Chondrocyte (in vitro differentiated cells): ENCODE measurements around the gene RASAL1. TPM values are rescaled to one million over a fixed set of nuclear protein-coding genes. Genes with fewer than 3 reads are reported as not detected.

Experiments used
- DNase-seq: peaks from one replicate; pipeline ENCODE4 v3.0.0; 2021; ENCODE audit warnings: mixed read lengths, low spot score
- H3K27ac Mint-ChIP-seq: one replicate; pipeline ENCODE4 v1.8.0; 2021; ENCODE audit warnings: mild to moderate bottlenecking, moderate library complexity, mixed read lengths; ENCODE audit not compliant: unreplicated experiment
- H3K27me3 Mint-ChIP-seq: 2 replicates; pipeline ENCODE4 v1.8.0; 2021; ENCODE audit warnings: low read depth, mixed read lengths
- H3K36me3 Mint-ChIP-seq: 2 replicates; pipeline ENCODE4 v1.8.0; 2021; ENCODE audit warnings: low read depth, mixed read lengths
- H3K4me1 Mint-ChIP-seq: 2 replicates; pipeline ENCODE4 v1.8.0; 2021; ENCODE audit warnings: low read depth, mild to moderate bottlenecking, mixed read lengths
- H3K4me3 Mint-ChIP-seq: one replicate; pipeline ENCODE4 v1.8.0; 2021; ENCODE audit warnings: mild to moderate bottlenecking, moderate library complexity, mixed read lengths; ENCODE audit not compliant: unreplicated experiment
- H3K9me3 Mint-ChIP-seq: 2 replicates; pipeline ENCODE4 v1.8.0; 2021; ENCODE audit warnings: low read depth, mixed read lengths
- total RNA-seq: library from RNA; stranded (reverse); gene quantifications from 3 replicates; pipeline ENCODE4 v1.2.1, GENCODE V29; 2021
- TF ChIP-seq, protein P1 (sequence below): fragments of 200-600 bp; sonication (generic); IDR thresholded peaks from 2 replicates; pipeline ENCODE4 v1.5.0; 2021; ENCODE audit warnings: antibody characterized with exemption, mild to moderate bottlenecking, moderate library complexity

Gene RASAL1
- total RNA-seq, 1 donor from 2014 or later: not detected

DNA sequence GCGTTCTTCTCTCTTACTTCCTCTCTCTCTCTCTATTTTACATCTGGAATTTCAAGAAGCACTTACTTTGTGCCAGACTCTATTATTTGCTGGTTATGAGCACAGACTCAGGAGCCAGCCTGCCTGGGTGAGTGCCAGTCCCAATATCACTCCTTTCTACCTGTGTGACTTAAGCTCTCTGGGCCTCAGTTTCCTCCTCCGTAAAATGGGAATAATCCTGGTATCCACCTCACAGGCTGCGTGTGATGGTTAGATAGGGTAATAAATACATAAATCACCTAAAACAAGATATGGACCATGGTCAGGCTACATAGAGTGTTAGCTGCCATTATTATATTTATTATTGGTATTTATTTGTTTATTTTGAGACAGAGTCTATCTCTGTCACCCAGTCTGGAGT is 24.3 kb downstream of the RASAL1 start:
- Mint-ChIP-seq H3K27ac (no peak overlapping the region), H3K9me3 (no peaks in the 10 kb centered on the region), H3K4me1 (no peaks in the 10 kb centered on the region), H3K36me3 (no peaks in the 10 kb centered on the region), H3K27me3 (peaks cover 42% of the 10 kb centered on the region), H3K4me3 (no peak overlapping the region)
- DNase-seq: no peak
- TF ChIP-seq, protein P1, sequence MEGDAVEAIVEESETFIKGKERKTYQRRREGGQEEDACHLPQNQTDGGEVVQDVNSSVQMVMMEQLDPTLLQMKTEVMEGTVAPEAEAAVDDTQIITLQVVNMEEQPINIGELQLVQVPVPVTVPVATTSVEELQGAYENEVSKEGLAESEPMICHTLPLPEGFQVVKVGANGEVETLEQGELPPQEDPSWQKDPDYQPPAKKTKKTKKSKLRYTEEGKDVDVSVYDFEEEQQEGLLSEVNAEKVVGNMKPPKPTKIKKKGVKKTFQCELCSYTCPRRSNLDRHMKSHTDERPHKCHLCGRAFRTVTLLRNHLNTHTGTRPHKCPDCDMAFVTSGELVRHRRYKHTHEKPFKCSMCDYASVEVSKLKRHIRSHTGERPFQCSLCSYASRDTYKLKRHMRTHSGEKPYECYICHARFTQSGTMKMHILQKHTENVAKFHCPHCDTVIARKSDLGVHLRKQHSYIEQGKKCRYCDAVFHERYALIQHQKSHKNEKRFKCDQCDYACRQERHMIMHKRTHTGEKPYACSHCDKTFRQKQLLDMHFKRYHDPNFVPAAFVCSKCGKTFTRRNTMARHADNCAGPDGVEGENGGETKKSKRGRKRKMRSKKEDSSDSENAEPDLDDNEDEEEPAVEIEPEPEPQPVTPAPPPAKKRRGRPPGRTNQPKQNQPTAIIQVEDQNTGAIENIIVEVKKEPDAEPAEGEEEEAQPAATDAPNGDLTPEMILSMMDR: no peak

DNA sequence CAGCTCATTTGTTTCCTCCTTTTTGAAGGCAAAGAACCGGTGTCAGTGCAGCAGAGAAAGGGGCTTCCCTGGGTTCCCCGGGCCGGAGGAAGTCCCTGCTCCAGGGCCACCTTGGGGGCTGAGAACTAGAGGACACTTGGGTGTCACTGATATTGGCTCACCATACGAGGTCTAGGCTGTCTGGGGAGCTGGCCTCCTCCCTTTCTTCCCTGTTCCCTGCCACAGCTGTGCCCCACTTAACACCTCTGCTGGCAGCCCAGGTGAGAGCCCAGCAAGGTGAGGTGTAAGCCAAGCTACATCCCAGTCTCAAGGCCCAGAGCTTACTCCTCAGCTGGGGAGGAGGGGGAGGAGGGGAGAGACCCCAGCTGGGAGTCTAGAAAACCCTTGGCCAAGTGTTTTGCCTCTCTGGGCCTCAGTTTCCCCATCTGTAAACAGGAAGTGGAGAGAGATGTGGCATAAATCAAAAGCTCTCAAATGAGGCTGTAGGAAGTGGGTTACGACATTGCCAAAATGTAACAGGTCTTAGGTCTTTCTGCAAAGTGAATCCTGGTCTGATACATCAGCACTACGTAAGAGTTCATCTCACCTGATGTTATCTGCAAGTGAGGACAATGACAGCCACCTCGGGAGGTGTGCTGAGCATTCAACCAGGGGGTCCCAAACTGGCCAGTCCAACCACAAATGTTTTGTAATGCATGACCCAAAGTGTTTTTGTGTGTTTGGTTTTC is 25.5 kb downstream of the RASAL1 start:
- Mint-ChIP-seq H3K4me3 (no peak overlapping the region), H3K36me3 (no peaks in the 10 kb centered on the region), H3K27ac (no peak overlapping the region), H3K27me3 (peaks cover 47% of the 10 kb centered on the region), H3K9me3 (no peaks in the 10 kb centered on the region), H3K4me1 (no peaks in the 10 kb centered on the region)
- TF ChIP-seq, protein P1: no peak
- no peak for DNase-seq

DNA sequence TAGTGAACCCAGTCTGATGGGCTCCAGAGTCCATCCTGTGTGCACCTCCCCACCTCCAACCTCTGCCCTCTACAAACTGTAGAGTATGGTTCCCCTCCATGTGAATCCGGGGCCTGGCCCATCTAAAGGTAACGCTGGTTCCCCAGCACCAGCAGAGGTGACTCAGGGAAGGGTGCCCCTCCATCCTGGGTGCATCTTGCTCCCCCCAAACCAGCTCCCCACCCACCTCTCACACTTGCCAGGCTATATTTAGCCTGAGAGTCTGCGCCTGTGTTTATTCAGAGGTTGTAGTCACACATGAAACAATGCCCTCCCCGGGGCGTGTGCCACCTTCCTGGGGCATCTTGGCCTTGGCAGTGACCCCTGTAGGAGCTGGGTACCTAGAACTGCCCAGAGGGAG is 26.2 kb downstream of the RASAL1 start:
- no peak for DNase-seq
- Mint-ChIP-seq H3K27me3 (peaks cover 47% of the 10 kb centered on the region), H3K36me3 (no peaks in the 10 kb centered on the region), H3K27ac (no peak overlapping the region), H3K4me3 (no peak overlapping the region), H3K4me1 (no peaks in the 10 kb centered on the region), H3K9me3 (no peaks in the 10 kb centered on the region)
- TF ChIP-seq, protein P1: no peak

DNA sequence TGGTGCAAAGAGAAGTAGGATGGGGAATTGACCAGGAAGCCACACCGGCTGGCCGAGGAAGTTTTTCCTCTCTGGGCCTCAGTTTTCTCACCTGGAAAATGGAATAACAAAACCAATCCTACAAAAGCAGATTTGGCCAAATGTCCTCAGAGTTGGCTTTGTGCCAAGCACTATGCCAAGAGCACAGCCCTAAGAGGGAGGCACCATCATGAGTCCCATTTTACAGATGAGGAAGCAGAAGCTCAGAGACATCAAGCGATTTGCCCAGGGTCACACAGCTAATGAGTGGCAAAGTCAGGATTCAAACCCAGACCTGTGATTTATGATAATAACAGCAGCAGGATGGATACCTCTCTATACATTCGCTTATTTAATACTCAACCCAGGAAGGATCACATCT is 27.3 kb downstream of the RASAL1 start:
- Mint-ChIP-seq H3K27me3 (peaks cover 50% of the 10 kb centered on the region), H3K27ac (no peak overlapping the region), H3K9me3 (no peaks in the 10 kb centered on the region), H3K4me1 (no peaks in the 10 kb centered on the region), H3K36me3 (no peaks in the 10 kb centered on the region), H3K4me3 (no peak overlapping the region)
- TF ChIP-seq, protein P1: no peak
- DNase-seq: no peak

DNA sequence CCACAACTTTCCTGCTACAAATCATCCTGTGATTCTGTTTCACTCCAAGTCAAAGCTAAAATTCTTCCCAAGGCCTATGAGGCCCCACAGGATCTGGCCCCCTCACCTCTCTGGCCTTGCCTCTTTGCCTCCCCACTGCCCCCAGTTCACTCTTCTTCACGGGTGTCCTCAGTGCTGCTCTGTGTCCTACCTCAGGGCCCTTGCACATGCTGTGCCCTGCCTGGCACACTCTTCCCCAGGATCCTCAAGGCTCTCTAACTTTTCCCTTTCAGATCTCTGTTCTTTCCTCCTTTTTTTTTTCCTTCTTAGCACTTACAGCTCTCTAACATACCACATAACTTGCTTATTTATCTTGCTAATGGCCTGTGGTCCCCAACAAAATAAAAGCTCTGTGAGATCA is 29.2 kb downstream of the RASAL1 start:
- Mint-ChIP-seq H3K36me3 (no peaks in the 10 kb centered on the region), H3K27ac (no peak overlapping the region), H3K27me3 (peaks cover 48% of the 10 kb centered on the region), H3K9me3 (no peaks in the 10 kb centered on the region), H3K4me3 (no peak overlapping the region), H3K4me1 (no peaks in the 10 kb centered on the region)
- DNase-seq: no peak
- TF ChIP-seq, protein P1: no peak
